DMS53 (cell line): ENCODE data around the gene LRRC58.

Experiments used
- DNase-seq: peaks from one replicate; lab custom pipeline; 2025; lab: John Stamatoyannopoulos, UW

Gene LRRC58

DNA sequence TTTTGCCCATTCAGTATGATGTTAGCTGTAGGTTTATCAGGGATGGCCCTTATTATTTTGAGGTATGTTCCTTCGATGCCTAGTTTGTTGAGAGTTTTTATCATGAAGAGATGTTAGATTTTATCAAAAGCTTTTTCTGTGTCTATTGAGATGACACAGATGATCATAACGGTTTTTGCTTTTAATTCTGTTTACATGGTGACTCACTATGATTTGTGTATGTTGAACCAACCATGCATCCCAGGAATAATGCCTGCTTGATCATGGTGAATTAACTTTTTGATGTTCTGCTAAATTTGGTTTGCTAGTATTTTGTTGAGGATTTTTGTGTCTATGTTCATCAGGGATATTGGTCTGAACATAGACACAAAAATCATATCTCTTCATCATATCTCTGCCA, 72.4 kb downstream of the LRRC58 start:
- DNase-seq: no peak

GRCh38 chr3:120275618-120276017, 73.5 kb downstream of the LRRC58 start:
- DNase-seq: no peak

DNA sequence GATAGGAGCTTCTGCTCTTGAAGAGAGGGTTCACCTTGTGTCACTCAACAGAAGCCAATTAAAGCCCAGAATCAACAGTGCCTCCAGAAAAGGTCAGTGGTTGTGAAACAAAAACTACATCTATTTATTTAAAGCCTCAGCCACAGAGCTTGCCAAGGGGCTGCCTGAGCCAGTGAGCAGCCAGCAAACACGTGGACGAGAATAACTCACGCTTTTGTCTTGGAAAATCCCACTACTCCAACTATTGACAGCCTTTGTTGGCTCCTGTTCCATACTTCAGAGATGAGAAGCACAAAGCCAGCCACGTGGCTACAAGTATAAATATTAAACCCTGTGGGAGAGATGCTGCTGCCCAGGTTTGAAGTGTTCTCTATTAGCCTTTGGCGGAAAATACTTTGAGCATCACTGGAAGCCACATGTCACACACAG, 74.4 kb downstream of the LRRC58 start:
- DNase-seq: peak; percentile 28
